ENCODE results near the gene PCDHA11.
"Not testable (repeated sequence)": the region's sequence is repeated elsewhere in the genome, so short reads cannot be mapped to it uniquely, and the experiment has no call there.

DNA sequence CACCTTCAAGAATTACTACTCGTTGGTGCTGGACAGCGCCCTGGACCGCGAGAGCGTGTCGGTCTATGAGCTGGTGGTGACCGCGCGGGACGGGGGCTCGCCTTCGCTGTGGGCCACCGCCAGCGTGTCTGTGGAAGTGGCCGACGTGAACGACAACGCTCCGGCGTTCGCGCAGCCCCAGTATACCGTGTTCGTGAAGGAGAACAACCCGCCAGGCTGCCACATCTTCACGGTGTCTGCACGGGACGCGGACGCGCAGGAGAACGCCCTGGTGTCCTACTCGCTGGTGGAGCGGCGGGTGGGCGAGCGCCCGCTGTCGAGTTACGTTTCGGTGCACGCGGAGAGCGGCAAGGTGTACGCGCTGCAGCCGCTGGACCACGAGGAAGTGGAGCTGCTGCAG, 45.8 kb upstream of the PCDHA11 start:
- TF ChIP-seq POLR2AphosphoS5 (IDR thresholded peaks at IDR 0.05; ENCODE audit: low read depth); CTCF (conservative IDR thresholded peaks at IDR 0.05; ENCODE audit: low read depth in 2 of 2); EZH2 (IDR thresholded peaks at IDR 0.05; ENCODE audit: low read depth, unreplicated experiment); EZH2phosphoT487 (IDR thresholded peaks at IDR 0.05; ENCODE audit: unreplicated experiment); REST (IDR thresholded peaks at IDR 0.05; ENCODE audit: unreplicated experiment); STAT1 (IDR thresholded peaks at IDR 0.05; ENCODE audit: unreplicated experiment); JUNB (IDR thresholded peaks at IDR 0.05; ENCODE audit: unreplicated experiment); ZNF331 (CRISPR knock-in tag; IDR thresholded peaks at IDR 0.05; ENCODE audit: low read depth); ZNF462 (CRISPR knock-in tag; IDR thresholded peaks at IDR 0.05); NANOG (IDR thresholded peaks at IDR 0.05; ENCODE audit: borderline replicate concordance); CREB1 (CRISPR knock-in tag; IDR thresholded peaks at IDR 0.05; ENCODE audit: low read depth): not testable (repeated sequence)
- TF ChIP-seq, protein P1, sequence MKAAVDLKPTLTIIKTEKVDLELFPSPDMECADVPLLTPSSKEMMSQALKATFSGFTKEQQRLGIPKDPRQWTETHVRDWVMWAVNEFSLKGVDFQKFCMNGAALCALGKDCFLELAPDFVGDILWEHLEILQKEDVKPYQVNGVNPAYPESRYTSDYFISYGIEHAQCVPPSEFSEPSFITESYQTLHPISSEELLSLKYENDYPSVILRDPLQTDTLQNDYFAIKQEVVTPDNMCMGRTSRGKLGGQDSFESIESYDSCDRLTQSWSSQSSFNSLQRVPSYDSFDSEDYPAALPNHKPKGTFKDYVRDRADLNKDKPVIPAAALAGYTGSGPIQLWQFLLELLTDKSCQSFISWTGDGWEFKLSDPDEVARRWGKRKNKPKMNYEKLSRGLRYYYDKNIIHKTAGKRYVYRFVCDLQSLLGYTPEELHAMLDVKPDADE (IDR thresholded peaks at IDR 0.05): not testable (repeated sequence)

Measured in GM23338 (cell line).